K562 (cell line): ENCODE results near the gene IRS1. TPM values are rescaled to one million over a fixed set of nuclear protein-coding genes. Genes with fewer than 3 reads are reported as not detected.

Experiments used
- ATAC-seq: fragments of 200-7000 bp; cut with Tn5 transposase; 3 replicates; pipeline ENCODE4 v1.9.1; 2020; ENCODE audit warnings: moderate library complexity
- BruUV-seq: library from RNA; stranded (reverse); fragments of 400-500 nt; replicated peaks from 2 replicates; lab custom pipeline; 2021; lab: Mats Ljungman, UMichigan
- CTCF ChIA-PET: fragments of 300-600 bp; formaldehyde crosslinking; extraction: SDS; loops from one replicate; lab custom pipeline; 2021; ENCODE audit warnings: low intra/inter-chr PET ratio; lab: Yijun Ruan, JAX
- POLR2A ChIA-PET: fragments of 300-600, 350-650 bp; sonication (Branson Sonifier 250); formaldehyde crosslinking; extraction: SDS; loops from one replicate; lab custom pipeline; 2021; ENCODE audit warnings: antibody characterized with exemption, inconsistent platforms; lab: Yijun Ruan, JAX
- DNase-seq, 4 experiments: peaks; one replicate each; pipeline versions ENCODE4 v3.0.0 to v3.0.0-alpha.2; 2011 to 2018; ENCODE audit warnings: low spot score in 3 of 4, mixed read lengths in 3 of 4; ENCODE audit errors: extremely low read depth in 1 of 4
- FAIRE-seq: peaks from 2 replicates; lab custom pipeline; 2011; peaks lifted over from hg19 to GRCh38; lab: Jason Lieb, UNC
- H2AFZ ChIP-seq: 2 replicates; pipeline ENCODE4 v1.6.0; 2011; ENCODE audit warnings: low read depth, low read length, control low read depth, inconsistent platforms
- H3K27ac ChIP-seq: fragments of 200-600 bp; 3 replicates; pipeline ENCODE4 v1.8.0; 2011; ENCODE audit warnings: low read depth, mild to moderate bottlenecking, control low read depth, inconsistent platforms, low read length, moderate library complexity, mixed read lengths; ENCODE audit errors: extremely low read depth
- H3K27me3 ChIP-seq, 2 experiments: fragments of 300-600 bp in 1 of 2; 2 replicates in 1 of 2; 3 replicates in 1 of 2; pipeline versions ENCODE4 v1.6.0 to v1.8.0; 2011; ENCODE audit warnings: inconsistent platforms in 2 of 2, low read length in 2 of 2, mild to moderate bottlenecking in 1 of 2, mixed read lengths in 1 of 2, moderate library complexity in 1 of 2; ENCODE audit not compliant: control insufficient read depth in 2 of 2, insufficient read depth in 2 of 2
- H3K36me3 ChIP-seq: fragments of 300-600 bp; 3 replicates; pipeline ENCODE4 v1.8.0; 2011; ENCODE audit warnings: mild to moderate bottlenecking, low read length, inconsistent platforms; ENCODE audit not compliant: control insufficient read depth, insufficient read depth
- H3K4me1 ChIP-seq, 2 experiments: fragments of 200-600 bp in 1 of 2; replicated peaks in 1 of 2; 2 replicates in 1 of 2; 3 replicates in 1 of 2; pipeline versions ENCODE4 v1.5.1 to v1.8.0; 2011; ENCODE audit warnings: inconsistent platforms in 2 of 2, low read length in 2 of 2, mild to moderate bottlenecking in 1 of 2, mixed read lengths in 1 of 2, moderate library complexity in 1 of 2; ENCODE audit not compliant: control insufficient read depth in 2 of 2, insufficient read depth in 2 of 2
- H3K4me2 ChIP-seq: 2 replicates; pipeline ENCODE4 v1.6.1; 2011; ENCODE audit warnings: low read length, control low read depth, inconsistent platforms, mixed read lengths; ENCODE audit not compliant: insufficient read depth
- H3K4me3 ChIP-seq: fragments of 200-600 bp; sonication (generic), shearing (Covaris generic); 2 replicates; pipeline ENCODE4 v1.5.1; 2016; ENCODE audit warnings: control low read depth, inconsistent platforms
- H3K79me2 ChIP-seq: fragments of 200-600 bp; 3 replicates; pipeline ENCODE4 v1.8.0; 2011; ENCODE audit warnings: low read length, inconsistent platforms; ENCODE audit not compliant: control insufficient read depth, insufficient read depth
- H3K9ac ChIP-seq, 2 experiments: 2 replicates each; pipeline versions ENCODE4 v1.6.0 to v1.6.1; 2011; ENCODE audit warnings: low read depth in 2 of 2, low read length in 2 of 2, control low read depth in 1 of 2, inconsistent platforms in 1 of 2, mild to moderate bottlenecking in 1 of 2, mixed read lengths in 1 of 2; ENCODE audit not compliant: insufficient read depth in 1 of 2
- H3K9me1 ChIP-seq: one replicate; pipeline ENCODE4 v1.6.0; 2011; ENCODE audit warnings: inconsistent platforms, mild to moderate bottlenecking, low read length, moderate library complexity; ENCODE audit not compliant: control insufficient read depth, insufficient read depth
- H3K9me3 ChIP-seq: replicated peaks from 2 replicates; pipeline ENCODE4 v1.5.1; 2011; ENCODE audit warnings: low read depth, low read length, inconsistent platforms; ENCODE audit not compliant: control insufficient read depth, insufficient read depth
- H4K20me1 ChIP-seq: replicated peaks from 2 replicates; pipeline ENCODE4 v1.6.1; 2011; ENCODE audit warnings: low read length, inconsistent platforms, mixed read lengths; ENCODE audit not compliant: control insufficient read depth, insufficient read depth
- ARNT ChIP-seq, 2 experiments: fragments of 450-650 bp; IDR thresholded peaks; 2 replicates each; pipeline ENCODE4 v1.6.1; 2016; ENCODE audit warnings: mild to moderate bottlenecking in 1 of 2
- BCOR ChIP-seq: fragments of 450-650 bp; IDR thresholded peaks from 2 replicates; pipeline ENCODE4 v1.6.1; 2016
- CC2D1A ChIP-seq: fragments of 450-650 bp; IDR thresholded peaks from 2 replicates; pipeline ENCODE4 v1.6.1; 2017; ENCODE audit warnings: mild to moderate bottlenecking
- CHD2 ChIP-seq: IDR thresholded peaks from 2 replicates; pipeline ENCODE4 v1.6.1; 2011; ENCODE audit warnings: low read depth, low read length
- DLX4 ChIP-seq: fragments of 250-450 bp; sonication (Bioruptor Pico); IDR thresholded peaks from 2 replicates; pipeline ENCODE4 v1.6.1; 2021; ENCODE audit warnings: mild to moderate bottlenecking
- GTF2B ChIP-seq: IDR thresholded peaks from 2 replicates; pipeline ENCODE4 v1.6.1; 2011; ENCODE audit not compliant: insufficient read length; ENCODE audit errors: extremely low read depth
- HEY1 ChIP-seq: fragments of 250-450 bp; sonication (Bioruptor Pico); IDR thresholded peaks from 2 replicates; pipeline ENCODE4 v1.5.0; 2020; ENCODE audit warnings: mild to moderate bottlenecking, moderate library complexity, borderline replicate concordance
- KAT7 ChIP-seq: sonication (generic); formaldehyde crosslinking; IDR thresholded peaks from 2 replicates; pipeline ENCODE4 v1.8.0; 2022; ENCODE audit warnings: missing genetic modification reagents, mild to moderate bottlenecking, borderline replicate concordance
- LEF1 ChIP-seq: fragments of 450-650 bp; IDR thresholded peaks from 2 replicates; pipeline ENCODE4 v1.6.1; 2016; ENCODE audit warnings: mild to moderate bottlenecking
- MAFG ChIP-seq: fragments of 450-650 bp; conservative IDR thresholded peaks from 2 replicates; pipeline ENCODE4 v1.6.1; 2016; ENCODE audit warnings: missing genetic modification characterization, missing compliant biosample characterization
- RBM15 ChIP-seq: fragments of 200-400 bp; formaldehyde crosslinking; IDR thresholded peaks from 2 replicates; pipeline ENCODE4 v1.6.1; 2018; ENCODE audit warnings: mild to moderate bottlenecking, low read length, moderate library complexity; ENCODE audit not compliant: insufficient read depth
- RHOXF2B ChIP-seq: fragments of 250-450 bp; sonication (Bioruptor Pico); conservative IDR thresholded peaks from 2 replicates; pipeline ENCODE4 v1.5.1; 2021
- TCFL5 ChIP-seq: fragments of 250-450 bp; sonication (Bioruptor Pico); conservative IDR thresholded peaks from 2 replicates; pipeline ENCODE4 v1.6.1; 2021; ENCODE audit warnings: mild to moderate bottlenecking, moderate library complexity, matching md5 sums
- THAP7 ChIP-seq: fragments of 250-450 bp; sonication (Bioruptor Pico); IDR thresholded peaks from 2 replicates; pipeline ENCODE4 v1.5.0; 2021
- ZKSCAN3 ChIP-seq: fragments of 250-450 bp; sonication (Bioruptor Pico); IDR thresholded peaks from 2 replicates; pipeline ENCODE4 v1.4.0; 2020
- ZNF274 ChIP-seq: IDR thresholded peaks from 2 replicates; pipeline ENCODE4 v1.6.1; 2011; ENCODE audit warnings: low read depth, mild to moderate bottlenecking, low read length, moderate library complexity, borderline replicate concordance
- WGBS: fragments of 100-300 bp; shearing (Covaris generic); methylation state at CpG from one replicate; pipeline ENCODE4 v1.1.6; 2016; ENCODE audit warnings: low coverage, mixed read lengths; ENCODE audit not compliant: insufficient coverage; ENCODE audit errors: missing lambda C conversion rate; 5-methylcytosine and 5-hydroxymethylcytosine counted together
- in situ Hi-C: fragments of 300-500 bp; cut with MboI; formaldehyde crosslinking; loops from 4 replicates; pipeline ENCODE4 v1.15.0; 2018; ENCODE audit warnings: inconsistent platforms, mixed read lengths
- intact Hi-C: fragments of 100-400 bp; cut with micrococcal nuclease; formaldehyde crosslinking; loops from 2 replicates; pipeline ENCODE4 v1.14.2; 2022
- polyA plus RNA-seq, 8 experiments: library from polyadenylated mRNA; depleted of rRNA in 4 of 8; stranded (reverse) in 5 of 8; unstranded in 3 of 8; fragments of >200 nt; fragmentation: Nextera tagmentation in 2 of 8; fragmentation: Illumina TruSeq in 1 of 8; extraction: Ambion mirVana in 2 of 8; extraction: Trizol in 1 of 8; gene quantifications; 2 replicates each; pipeline versions ENCODE4 v1.2.1 to v1.2.3, GENCODE V29; 2011 to 2014; ENCODE audit warnings: inconsistent platforms in 1 of 8, missing spikeins in 1 of 8
- total RNA-seq, 7 experiments: library from RNA; depleted of rRNA in 6 of 7; stranded (reverse); fragments of >200 nt in 6 of 7; fragmentation: Illumina TruSeq in 2 of 7; extraction: Trizol in 2 of 7; gene quantifications; 2 replicates each; pipeline versions ENCODE4 v1.2.1 to v1.2.3, GENCODE V29; 2011 to 2021; ENCODE audit warnings: low replicate concordance in 1 of 7
- TF ChIP-seq, protein P1 (sequence below): sonication (generic); formaldehyde crosslinking; IDR thresholded peaks from 2 replicates; pipeline ENCODE4 v1.8.1; 2022; ENCODE audit warnings: missing genetic modification reagents
- TF ChIP-seq, protein P2 (sequence below), 2 experiments: fragments of 450-650 bp; IDR thresholded peaks; 2 replicates each; pipeline ENCODE4 v1.6.1; 2016
- TF ChIP-seq, protein P3 (sequence below), 2 experiments: fragments of 450-650 bp in 1 of 2; sonication (generic) in 1 of 2; formaldehyde crosslinking; conservative IDR thresholded peaks; 2 replicates each; pipeline versions ENCODE4 v1.4.0 to v1.8.1; 2020 to 2022; ENCODE audit warnings: mild to moderate bottlenecking in 1 of 2, missing genetic modification reagents in 1 of 2

Gene IRS1
- total and polyA plus RNA-seq, 9 of the 15 experiments (the other 6 are each of a cell fraction or from before 2014, with no cell fraction given) = under 0.01 to 0.31 (median 0.08) TPM; not detected in 1

- Histone ChIP-seq H3K27me3 (no peaks in the 10 kb centered on the region), H3K9me3 (no peaks in the 10 kb centered on the region), H3K4me3 (no peak overlapping the region), H3K79me2 (no peaks in the 10 kb centered on the region), H3K36me3 (no peaks in the 10 kb centered on the region), H3K9ac (no peak overlapping the region), H3K27ac (no peak overlapping the region), H4K20me1 (no peaks in the 10 kb centered on the region), H3K4me1 (no peaks in the 10 kb centered on the region), H3K9me1 (no peaks in the 10 kb centered on the region), H3K4me2 (no peak overlapping the region), H2AFZ (no peak overlapping the region)
- WGBS = 3% methylated on average over 4 of the region's 4 CpGs
- CTCF ChIA-PET = no interaction called here
- in situ Hi-C loops (no loop called here), intact Hi-C loops (no loop called here)
- FAIRE-seq = no peak
- no peak for ATAC-seq
- POLR2A ChIA-PET = no interaction called here
- BruUV-seq = no TSS peak
- no peak for DNase-seq
- TF ChIP-seq THAP7 (CRISPR knock-in tag) (no peak), CC2D1A (no peak), RBM15 (no peak), DLX4 (CRISPR knock-in tag) (no peak), RHOXF2B (CRISPR knock-in tag) (no peak), ARNT (IDR thresholded peaks at IDR 0.05) (no peak), GTF2B (no peak), MAFG (no peak), KAT7 (CRISPR knock-in tag) (no peak), ZNF274 (no peak), CHD2 (no peak), ZKSCAN3 (CRISPR knock-in tag) (no peak), TCFL5 (no peak), HEY1 (CRISPR knock-in tag) (no peak), BCOR (no peak), LEF1 (no peak)
- TF ChIP-seq, protein P1, sequence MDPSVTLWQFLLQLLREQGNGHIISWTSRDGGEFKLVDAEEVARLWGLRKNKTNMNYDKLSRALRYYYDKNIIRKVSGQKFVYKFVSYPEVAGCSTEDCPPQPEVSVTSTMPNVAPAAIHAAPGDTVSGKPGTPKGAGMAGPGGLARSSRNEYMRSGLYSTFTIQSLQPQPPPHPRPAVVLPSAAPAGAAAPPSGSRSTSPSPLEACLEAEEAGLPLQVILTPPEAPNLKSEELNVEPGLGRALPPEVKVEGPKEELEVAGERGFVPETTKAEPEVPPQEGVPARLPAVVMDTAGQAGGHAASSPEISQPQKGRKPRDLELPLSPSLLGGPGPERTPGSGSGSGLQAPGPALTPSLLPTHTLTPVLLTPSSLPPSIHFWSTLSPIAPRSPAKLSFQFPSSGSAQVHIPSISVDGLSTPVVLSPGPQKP (CRISPR knock-in tag) = no peak
- TF ChIP-seq, protein P2, sequence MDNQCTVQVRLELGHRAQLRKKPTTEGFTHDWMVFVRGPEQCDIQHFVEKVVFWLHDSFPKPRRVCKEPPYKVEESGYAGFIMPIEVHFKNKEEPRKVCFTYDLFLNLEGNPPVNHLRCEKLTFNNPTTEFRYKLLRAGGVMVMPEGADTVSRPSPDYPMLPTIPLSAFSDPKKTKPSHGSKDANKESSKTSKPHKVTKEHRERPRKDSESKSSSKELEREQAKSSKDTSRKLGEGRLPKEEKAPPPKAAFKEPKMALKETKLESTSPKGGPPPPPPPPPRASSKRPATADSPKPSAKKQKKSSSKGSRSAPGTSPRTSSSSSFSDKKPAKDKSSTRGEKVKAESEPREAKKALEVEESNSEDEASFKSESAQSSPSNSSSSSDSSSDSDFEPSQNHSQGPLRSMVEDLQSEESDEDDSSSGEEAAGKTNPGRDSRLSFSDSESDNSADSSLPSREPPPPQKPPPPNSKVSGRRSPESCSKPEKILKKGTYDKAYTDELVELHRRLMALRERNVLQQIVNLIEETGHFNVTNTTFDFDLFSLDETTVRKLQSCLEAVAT (IDR thresholded peaks at IDR 0.05) = no peak
- TF ChIP-seq, protein P3, sequence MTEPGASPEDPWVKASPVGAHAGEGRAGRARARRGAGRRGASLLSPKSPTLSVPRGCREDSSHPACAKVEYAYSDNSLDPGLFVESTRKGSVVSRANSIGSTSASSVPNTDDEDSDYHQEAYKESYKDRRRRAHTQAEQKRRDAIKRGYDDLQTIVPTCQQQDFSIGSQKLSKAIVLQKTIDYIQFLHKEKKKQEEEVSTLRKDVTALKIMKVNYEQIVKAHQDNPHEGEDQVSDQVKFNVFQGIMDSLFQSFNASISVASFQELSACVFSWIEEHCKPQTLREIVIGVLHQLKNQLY (CRISPR knock-in tag; conservative IDR thresholded peaks at IDR 0.05) = no peak
These were observed 67.0 kb downstream of the IRS1 start for GRCh38 chr2:226732478-226733188.
